ENCODE data around the gene SETBP1.

- TF ChIP-seq CTCF (IDR thresholded peaks at IDR 0.05), result no peak
- TF ChIP-seq POLR2A (IDR thresholded peaks at IDR 0.05), result no peak
Observed at GRCh38 chr18:44677933-44678332, 2.8 kb upstream of the SETBP1 start.
